NCI-H345 treated with DMSO at 0.1 percent for 48 hours (cell line): ENCODE results near the gene CUL7.
"Not testable (repeated sequence)": the region's sequence is repeated elsewhere in the genome, so short reads cannot be mapped to it uniquely, and the experiment has no call there.

Source experiments
- DNase-seq: peaks from one replicate; lab custom pipeline; 2025; ENCODE audit not compliant: unreplicated experiment; lab: John Stamatoyannopoulos, UW

The CUL7 gene

DNA sequence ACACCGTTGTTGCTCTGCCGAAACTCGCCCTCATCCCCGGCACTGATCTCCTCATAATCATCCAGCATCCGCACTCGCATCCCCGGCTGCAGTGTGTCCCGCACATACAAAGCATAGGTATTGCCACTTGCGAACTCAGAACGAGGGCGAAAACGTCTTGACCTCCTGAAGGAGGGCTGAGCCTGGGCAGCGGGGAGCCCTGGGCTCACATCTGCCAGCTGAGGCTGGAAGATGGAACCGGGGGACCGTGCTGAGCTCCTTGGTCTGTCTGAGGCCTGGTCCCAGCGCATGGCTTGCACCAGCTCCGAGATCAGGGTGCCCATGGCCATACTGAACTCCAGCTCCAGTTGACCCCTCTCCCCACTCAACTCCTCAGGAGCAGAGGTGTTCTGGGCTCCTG lies 2.7 kb downstream of the CUL7 start:
- no peak for DNase-seq

DNA sequence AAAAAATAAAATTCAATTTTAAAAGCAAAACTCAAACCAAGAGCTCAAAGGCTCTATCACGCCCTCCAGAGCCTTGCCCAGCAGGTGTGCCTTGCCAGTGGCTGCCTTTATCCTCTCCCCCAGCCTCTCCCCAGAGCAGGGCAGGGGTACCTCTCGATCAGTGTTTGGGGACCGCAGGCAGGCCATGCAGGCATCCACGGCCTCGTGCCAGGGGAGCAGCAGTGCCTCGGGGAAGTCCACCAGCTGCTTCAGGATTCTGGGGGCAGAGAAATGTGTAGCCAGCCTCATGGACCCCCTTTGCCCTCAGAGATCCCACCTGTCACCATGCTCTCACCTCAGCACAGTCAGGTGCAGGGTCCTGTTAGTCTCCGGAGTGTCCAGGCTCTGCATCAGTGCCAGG lies 5.7 kb downstream of the CUL7 start:
- DNase-seq: no peak

DNA sequence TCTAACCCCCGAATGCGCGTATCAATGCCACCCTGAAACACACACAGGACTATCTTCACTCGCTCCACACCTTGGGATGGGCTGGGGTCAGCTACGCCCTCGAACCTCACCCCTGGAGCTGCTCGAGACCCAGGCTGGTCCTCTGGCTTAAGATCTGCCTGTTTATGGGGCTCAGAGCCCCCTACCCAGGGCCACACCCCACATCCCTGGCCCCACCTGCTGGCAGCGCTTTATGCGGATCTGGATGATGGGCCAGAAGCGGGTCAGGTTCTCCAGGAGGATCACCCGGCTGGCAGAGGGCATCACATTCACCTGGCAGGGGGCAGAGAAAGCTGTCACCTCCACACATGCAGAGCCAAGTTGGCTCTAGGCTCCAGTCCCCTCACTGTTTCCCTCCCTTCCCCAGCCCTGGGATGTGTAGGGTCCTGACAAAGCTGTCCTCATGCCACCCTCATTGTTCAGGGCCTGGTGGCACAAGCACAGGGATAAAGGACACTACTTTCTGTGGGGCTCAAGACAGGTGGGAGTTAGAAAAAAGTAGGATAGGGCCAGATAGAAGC lies 8.2 kb downstream of the CUL7 start:
- DNase-seq: no peak

DNA sequence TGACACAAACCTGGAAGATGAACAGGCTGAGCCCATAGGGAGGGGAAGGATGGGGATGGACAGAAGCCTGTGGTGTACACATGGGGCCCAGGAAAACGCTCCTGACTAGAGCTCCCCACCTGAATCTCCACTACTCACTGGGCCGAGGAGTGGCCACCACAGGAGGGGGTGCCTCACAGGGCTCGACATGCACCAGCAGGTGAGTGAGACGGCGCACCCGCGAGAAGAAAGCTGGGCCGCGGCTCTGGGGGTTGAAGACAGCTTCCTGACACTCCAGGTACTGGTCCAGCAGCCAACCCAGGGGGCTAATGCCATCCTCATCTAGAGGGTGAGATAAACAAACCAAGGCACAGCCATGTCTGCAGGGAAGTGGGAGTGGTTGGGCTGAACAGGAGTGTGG lies 10.3 kb downstream of the CUL7 start:
- DNase-seq: no peak

DNA sequence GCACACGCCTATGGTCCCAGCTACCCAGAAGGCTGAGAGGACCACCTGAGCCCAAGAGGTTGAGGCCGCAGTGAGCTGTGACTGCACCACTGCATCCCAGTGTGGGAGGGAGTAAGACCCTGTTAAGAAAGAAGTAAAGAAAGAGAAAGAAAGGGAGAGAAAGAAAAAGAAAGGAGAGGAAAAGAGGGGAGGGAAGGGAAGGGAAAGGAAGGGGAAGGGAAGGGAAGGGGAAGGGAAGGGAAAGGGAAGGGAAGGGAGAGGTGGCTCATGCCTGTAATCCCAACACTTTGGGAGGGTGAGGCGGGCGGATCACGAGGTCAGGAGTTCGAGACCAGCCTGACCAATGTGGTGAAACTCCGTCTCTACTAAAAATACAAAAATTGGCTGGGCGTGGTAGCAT lies 12.2 kb downstream of the CUL7 start:
- not testable (repeated sequence) for DNase-seq

DNA sequence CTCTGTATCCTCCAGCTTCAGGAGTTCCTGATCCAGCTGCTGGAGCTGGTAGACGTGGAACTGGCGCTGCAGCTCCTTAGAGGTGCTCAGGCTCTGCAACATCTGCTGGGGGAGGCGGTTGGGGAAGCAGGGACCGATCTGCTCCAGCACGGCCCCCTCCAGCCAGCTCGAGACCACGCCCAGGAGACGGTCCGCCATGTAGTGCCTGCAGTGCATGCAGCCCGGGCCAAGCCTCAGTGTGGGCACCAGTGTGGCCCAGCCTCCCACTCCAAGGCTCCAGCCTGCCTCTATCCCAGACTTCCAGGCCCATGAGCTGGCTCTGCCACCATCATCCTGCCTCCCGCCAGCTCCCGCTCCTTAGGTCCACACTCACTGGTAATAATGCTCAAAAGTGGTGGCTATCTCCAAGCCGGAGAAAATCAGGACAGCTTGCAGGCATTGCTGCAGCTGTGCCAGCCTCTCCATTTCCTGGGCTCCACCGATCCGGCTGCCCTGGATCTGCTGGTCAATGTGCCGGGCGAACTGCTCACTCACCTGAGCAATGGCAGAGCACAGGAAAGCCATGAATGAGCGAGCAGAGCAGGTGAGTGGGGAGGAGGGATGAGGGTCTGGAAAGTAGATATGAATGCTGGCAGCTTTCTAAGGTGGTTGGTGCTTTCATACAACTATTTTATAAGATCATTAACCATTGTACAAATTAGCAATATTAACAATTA lies 13.0 kb downstream of the CUL7 start:
- DNase-seq: no peak

DNA sequence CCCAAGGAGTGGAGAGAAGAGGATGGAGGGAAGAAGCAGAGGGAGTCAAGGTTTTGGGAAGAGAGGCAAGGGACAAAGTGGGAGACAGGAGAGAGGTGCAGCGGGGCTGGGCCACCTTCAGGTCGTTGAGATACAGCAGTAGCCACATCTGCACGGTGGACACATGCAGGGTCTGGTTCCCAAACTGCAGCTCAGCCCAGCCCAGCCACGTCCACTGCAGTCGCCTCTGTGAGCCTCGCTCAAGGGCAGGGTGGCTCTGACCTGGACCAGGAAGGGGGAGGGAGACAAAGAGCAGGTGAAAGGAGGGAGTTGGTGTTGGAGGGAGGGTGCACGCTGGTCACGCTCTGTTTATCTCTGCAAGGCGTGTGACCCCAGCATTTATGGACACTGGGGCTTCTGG lies 14.9 kb downstream of the CUL7 start:
- DNase-seq: no peak

DNA sequence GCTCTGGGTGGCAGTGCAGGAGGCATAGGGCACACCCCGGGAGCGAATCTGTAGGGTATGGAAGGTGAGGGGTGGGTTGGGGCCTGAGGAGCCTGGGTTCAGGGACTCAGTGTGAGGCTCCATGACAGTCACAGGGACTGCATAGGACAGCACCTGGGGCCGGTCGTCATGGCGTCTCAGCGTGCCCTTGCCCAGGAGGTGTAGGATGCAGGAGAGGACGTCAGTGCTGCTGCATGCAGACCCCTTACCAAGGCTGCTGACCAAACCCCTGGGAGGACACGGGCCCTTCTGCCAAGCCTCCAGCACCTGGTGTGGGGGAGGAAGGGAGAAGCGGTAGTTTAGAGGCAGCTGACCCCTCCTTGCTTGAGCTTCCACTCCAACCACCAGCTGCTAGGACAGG lies 15.9 kb downstream of the CUL7 start:
- no peak for DNase-seq

DNA sequence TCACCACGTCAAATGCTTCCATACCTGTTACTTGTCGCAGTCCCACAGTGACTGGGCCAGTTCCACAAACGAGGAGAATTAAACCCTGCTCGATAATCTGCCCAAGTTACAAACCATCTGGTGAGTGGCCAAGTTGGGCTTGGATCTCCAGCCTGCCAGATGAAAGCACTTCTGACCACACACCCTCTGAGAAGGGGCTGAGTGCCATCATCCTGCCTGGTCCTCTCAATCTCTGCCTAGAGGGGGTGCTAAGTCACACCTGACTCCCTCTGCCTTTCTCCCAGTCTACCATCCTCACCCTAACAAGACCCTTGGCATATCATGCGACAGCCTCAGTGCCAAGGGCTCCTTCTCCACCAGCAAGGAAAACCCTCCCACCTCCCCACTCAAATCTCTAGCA lies 16.5 kb downstream of the CUL7 start:
- no peak for DNase-seq

DNA sequence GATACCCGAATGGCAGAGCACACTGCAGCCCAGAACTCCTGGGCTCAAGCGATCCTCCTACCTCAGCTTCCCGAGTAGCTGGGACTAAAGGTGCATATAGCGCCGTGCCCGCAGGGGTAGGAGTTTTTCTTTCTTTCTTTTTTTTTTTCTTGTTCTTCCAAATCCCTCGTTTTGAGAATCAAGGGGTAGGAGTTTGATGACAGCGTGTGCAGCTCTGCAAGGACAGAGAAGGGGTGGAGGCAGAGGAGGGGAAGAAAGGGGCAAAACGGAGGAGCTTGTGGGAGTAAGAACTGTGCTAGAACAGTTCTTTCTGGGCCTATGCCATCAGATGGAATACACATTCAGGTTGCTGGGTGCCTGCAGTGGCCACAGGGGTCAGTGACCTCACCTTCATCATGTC lies 16.9 kb downstream of the CUL7 start:
- no peak for DNase-seq

DNA sequence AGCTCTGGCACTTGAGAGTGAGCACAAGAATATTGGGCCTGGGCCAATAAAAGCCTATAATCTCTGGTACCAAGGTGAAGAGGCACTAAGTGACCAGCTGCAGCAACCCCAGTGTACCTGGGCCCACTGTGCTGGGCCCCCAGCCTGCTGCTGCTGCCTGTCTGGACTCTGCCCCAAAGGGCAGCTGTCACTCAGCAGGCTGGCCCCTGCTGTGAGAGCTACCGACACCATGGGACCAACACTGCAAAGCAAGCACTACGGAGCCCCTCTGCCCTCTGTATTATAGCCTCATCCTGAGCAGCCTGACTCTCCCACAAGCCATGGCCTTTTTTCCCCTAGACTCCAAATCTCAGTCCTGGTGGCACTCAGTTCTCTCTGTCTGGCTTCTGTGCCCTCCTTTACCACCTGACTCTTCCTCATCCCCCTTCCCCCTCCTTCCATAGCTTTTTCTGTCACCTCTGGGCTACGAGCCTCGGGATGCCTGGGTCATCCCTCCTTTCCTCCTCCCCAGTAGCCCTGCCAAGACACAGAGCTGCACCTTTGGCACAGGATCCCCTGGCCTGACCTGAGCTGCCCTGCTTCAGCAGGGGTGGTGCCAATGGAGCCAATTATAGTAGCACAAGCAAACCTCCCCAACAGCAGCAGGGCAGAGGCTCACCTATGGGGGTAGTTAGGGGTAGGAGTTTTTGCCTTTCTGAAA lies 18.0 kb downstream of the CUL7 start:
- no peak for DNase-seq

DNA sequence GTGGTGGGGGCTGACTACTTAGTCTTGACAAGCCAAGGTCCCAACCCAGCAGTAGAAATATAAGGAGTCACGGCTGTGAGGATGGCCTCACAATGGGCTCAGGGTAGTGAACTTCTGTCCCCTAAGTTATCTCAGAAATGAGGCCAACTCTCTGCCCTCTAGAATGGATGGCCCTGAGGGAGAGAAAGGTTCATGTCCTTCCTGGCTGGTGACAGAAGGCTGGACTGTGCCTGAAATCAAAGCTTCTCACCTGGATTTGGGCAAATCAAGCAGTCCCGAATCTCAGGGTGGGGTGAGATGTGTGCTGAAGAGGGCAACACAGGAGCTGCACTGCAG lies 19.5 kb downstream of the CUL7 start:
- DNase-seq: no peak

DNA sequence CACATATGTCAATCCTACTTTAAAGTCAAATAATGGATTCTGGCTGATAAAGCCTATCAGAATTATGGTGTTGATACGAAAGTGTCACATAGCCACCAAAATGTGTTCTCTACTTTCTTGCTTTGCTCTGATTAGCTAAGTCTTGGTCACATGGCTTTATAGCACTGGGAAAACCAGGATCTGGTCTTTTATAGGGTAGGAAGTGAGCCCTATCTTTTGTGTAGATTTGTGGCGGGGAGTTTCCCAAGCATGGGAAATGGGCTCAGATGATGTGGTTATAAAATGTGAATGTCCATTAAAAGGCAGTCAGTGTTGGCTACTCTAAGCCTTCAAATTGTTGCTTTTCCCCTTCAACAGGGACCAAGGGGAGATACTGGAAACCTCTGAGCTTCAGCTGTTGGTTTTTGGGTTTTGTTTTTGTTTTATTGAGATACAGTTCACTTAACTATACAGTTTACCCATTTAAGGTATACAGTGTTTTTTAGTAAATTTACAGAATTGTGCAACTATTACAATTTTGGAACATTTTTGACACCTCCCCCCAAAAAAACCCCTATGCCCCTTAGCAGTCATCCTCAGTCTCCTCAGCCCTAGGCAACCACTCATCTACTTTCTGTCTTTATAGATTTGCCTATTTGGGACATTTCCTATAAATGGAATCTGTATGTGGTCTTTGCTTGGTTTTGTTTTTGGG lies 20.0 kb downstream of the CUL7 start:
- no peak for DNase-seq

DNA sequence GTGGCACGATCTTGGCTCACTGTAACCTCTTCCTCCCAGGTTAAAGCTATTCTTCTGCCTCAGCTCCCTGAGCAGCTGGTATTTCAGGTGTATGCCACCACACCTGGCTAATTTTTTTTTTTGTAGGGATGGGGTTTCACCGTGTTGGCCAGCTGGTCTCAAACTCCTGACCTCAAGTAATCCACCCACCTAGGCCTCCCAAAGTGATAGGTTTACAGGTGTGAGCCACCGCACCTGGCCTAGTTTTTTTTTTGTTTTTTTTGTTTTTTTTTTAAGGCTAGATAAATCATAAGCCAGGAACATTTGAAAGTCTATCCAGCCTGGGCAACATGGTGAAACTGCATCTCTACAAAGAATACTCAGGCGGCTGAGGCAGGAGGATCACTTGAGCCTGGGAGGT lies 21.3 kb downstream of the CUL7 start:
- DNase-seq: no peak

DNA sequence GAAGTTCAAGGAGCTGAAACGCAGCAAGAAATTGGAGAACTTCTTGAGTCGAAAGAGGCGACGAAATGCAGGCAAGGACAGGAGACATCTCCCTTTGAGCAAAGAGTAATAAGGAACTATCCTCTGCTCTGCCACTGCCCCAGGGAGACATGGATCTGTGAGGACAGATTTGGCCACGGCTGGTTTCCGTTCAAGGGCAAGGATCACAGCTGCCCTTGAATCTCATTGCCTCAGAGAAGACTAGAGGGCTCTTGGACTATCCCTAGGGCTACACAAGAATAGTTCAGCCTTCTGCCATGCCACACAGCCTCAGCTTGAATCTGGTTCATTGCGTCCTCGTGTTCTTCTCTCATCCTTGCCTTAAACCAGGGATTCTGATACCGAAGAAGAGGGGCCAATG lies 24.5 kb downstream of the CUL7 start:
- DNase-seq: no peak

DNA sequence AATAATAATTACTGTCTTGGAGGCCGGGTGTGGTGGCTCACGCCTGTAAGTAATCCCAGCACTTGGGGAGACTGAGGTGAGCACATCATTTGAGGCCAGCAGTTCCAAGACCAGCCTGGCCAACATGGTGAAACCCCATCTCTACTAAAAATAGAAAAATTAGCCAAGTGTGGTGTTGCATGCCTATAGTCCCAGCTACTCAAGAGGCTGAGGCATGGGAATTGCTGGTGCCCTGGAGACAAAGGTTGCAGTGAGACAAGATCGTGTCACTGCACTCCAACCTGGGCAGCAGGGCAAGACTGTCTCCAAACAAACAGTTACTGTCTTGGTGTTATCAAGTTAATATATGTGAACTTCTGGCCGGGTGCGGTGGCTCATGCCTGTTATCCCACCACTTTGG lies 27.3 kb downstream of the CUL7 start:
- no peak for DNase-seq

DNA sequence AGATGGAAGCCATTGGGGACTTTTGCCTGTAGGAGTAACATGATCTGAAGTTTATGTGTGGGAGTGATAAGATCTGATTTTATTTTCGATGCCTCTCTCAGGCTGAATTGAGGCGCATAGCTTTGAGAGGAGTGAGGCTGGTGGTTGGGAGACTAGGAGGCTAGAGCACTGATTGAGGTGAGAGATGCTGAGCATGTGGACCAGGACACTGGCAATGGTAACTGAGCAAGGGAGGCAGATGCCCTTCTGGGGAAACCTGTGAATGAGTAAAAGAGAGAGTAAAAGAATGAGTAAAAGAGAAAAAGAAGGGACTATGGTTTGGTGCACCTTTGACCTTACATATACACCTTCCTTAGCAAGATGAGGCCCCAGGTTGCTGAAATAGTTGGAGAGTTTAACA lies 29.2 kb downstream of the CUL7 start:
- DNase-seq: no peak

DNA sequence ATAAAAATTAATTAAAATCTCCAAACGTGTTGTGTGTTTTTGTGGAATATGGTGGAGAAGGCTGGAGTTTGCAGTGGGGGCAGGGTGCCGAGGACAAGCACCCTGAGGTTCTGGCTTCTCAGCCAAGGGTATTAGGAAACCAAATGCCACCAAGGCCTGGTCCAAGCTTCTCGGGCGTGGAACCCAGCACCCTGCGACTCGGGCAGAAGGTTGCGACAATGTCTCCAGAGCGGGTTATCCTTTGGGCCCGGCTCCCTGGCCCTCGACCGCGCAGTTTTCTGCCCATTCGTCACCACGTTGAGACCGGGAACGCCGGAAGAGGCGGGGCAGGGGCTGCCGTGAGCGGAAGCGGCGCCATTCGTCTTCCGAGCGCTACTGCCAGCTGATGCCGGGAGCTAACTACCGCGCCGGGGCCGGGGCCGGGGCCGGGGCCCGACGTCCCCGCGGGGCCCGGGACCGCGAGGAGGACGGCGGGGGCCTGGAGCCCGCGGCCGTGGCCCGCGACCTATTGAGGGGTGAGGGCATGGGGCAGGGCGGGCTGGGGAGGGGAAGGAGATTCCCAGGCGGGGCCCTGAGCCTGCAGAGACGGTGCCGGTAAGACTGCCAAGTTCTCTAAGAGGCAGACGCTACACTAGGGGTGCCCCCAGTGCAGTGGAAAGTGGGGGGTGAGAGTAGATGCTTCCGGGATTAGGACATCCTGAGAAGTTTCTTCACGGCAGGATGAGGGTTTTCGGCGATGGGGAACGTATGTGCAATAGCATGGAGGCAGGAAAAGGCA lies 32.2 kb downstream of the CUL7 start, which contains the start of gene RRP36:
TSS of gene RRP36 (plus strand) at position 354 of the 778 bp plus-strand sequence. CDS start at position 386, 32 bp downstream.
- DNase-seq: peak; percentile 57

DNA sequence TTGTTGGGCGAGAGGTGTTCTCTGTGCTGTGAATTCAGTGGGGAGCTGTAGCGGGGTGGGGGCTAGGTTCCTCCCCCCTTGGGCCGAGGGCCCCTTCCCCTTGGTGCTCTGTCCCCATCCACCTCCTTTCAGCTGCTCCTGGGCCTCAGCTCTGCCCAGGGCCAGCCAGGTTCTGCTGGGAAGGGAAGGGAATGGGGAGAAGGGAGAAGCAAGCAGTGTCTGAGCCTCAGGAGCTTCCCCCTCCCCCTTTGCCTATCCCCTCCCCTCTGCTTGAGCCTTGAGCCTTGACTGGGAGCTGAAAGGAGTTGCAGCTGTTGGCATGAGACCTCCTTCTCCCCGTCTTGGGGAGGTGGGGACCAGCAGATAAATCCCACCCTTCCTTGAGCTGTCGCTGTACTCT lies 32.8 kb downstream of the CUL7 start:
- no peak for DNase-seq

DNA sequence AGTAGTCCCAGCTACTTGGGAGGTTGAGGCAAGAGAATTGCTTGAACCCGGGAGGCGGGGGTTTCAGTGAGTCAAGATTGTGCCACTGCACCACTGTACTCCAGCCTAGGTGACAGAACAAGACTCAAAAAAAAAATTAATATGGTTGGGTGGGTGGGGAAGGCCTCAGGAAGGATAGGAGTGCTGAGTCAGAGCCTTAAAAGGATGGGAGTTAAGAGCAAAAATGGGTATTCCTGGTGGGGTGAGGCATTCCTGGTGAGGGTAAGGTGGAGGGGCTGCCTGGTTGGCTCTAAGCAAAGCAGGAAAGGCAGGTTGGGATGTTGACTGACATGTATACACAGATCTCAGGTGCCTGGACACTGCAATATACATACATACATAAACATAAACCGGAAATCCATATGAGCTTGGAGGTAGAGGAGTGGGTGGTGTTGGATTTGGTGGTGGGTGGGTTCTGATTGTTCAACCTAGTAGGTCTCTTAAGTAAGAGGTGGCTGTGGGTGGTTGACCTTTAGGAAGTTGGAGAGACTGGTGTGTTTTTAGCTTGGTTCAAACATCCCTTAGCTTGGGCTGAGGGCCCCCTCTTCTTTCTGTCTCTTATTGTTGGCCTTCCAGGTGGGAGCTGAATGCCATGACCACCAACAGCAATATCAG lies 33.5 kb downstream of the CUL7 start:
- DNase-seq: no peak

DNA sequence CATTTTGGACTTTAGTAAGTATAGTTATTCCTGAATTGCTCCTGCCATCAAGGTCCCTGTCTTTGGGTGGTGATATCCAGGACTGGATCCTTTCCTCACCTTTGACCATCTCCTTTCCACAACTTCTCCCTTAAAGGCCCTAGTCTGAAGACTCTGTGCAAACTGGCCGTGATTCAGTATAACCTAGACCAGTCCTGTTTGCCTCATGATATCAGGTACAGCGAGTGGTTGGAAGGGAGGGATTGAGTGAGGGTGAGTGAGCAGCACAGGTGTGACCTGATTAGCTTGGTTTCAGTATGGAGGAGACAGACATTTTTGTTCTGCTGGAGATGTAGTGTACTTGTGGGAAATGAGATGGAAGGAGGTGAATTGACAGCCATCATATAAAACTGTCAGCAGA lies 34.5 kb downstream of the CUL7 start:
- no peak for DNase-seq
